ENCODE results near the gene ITIH2.

DNA sequence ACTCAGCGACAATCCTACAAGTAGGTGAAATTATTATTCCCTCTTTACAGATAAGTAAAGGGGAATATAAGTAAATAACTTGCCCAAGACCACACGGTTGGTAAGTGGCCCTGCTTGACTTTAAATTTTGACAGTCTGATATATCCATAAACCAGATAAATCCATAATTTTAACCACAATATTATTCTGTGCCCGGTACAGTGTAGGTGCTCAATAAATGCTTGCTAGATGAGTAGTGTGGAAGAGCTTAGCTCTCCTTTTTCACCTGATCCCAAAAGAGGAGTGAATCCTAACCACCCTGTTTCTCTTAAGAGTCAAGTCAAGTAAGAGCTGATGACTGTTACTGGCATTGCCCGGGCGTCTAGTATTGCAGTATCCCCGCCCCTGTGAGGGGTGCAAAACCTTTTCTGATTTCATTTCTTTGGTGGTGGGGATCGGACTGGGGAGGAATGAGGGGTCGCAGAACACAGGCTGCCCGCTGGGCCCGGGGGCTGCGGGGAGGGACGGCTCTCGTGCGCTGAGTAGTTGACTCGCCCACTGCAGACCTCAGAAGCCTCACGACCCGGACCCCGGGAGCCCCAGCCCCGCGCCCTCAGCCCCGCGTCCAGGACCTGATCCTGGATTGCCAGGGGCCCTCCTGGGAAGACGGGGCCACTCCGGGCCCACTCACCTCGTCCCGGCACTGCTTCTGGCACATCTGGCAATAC, 84.2 kb downstream of the ITIH2 start:
- TF ChIP-seq, protein P1, sequence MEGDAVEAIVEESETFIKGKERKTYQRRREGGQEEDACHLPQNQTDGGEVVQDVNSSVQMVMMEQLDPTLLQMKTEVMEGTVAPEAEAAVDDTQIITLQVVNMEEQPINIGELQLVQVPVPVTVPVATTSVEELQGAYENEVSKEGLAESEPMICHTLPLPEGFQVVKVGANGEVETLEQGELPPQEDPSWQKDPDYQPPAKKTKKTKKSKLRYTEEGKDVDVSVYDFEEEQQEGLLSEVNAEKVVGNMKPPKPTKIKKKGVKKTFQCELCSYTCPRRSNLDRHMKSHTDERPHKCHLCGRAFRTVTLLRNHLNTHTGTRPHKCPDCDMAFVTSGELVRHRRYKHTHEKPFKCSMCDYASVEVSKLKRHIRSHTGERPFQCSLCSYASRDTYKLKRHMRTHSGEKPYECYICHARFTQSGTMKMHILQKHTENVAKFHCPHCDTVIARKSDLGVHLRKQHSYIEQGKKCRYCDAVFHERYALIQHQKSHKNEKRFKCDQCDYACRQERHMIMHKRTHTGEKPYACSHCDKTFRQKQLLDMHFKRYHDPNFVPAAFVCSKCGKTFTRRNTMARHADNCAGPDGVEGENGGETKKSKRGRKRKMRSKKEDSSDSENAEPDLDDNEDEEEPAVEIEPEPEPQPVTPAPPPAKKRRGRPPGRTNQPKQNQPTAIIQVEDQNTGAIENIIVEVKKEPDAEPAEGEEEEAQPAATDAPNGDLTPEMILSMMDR (conservative IDR thresholded peaks at IDR 0.05; ENCODE audit: low read length): no peak
- TF ChIP-seq EZH2phosphoT487 (IDR thresholded peaks at IDR 0.05; ENCODE audit: borderline replicate concordance, low read depth, low read length): no peak

Data from OCI-LY7 (cell line).